HT1080 (cell line): ENCODE measurements around the gene GPR158. TPM values are rescaled to one million over a fixed set of nuclear protein-coding genes. Genes with fewer than 3 reads are reported as not detected.
"Not testable (repeated sequence)": the region's sequence is repeated elsewhere in the genome, so short reads cannot be mapped to it uniquely, and the experiment has no call there.

Experiments
- DNase-seq: peaks from one replicate; pipeline ENCODE4 v3.0.0-alpha.2; 2015; ENCODE audit warnings: low read depth
- polyA plus RNA-seq, 2 experiments: library from polyadenylated mRNA; depleted of rRNA; stranded (reverse); fragments of >200 nt; gene quantifications; 2 replicates each; pipeline ENCODE4 v1.2.3, GENCODE V29; 2015
- total RNA-seq: library from RNA; depleted of rRNA; stranded (reverse); fragments of >200 nt; shearing (Covaris generic); gene quantifications from 2 replicates; pipeline ENCODE4 v1.2.3, GENCODE V29; 2014; rRNA removed

Gene GPR158, protein sequence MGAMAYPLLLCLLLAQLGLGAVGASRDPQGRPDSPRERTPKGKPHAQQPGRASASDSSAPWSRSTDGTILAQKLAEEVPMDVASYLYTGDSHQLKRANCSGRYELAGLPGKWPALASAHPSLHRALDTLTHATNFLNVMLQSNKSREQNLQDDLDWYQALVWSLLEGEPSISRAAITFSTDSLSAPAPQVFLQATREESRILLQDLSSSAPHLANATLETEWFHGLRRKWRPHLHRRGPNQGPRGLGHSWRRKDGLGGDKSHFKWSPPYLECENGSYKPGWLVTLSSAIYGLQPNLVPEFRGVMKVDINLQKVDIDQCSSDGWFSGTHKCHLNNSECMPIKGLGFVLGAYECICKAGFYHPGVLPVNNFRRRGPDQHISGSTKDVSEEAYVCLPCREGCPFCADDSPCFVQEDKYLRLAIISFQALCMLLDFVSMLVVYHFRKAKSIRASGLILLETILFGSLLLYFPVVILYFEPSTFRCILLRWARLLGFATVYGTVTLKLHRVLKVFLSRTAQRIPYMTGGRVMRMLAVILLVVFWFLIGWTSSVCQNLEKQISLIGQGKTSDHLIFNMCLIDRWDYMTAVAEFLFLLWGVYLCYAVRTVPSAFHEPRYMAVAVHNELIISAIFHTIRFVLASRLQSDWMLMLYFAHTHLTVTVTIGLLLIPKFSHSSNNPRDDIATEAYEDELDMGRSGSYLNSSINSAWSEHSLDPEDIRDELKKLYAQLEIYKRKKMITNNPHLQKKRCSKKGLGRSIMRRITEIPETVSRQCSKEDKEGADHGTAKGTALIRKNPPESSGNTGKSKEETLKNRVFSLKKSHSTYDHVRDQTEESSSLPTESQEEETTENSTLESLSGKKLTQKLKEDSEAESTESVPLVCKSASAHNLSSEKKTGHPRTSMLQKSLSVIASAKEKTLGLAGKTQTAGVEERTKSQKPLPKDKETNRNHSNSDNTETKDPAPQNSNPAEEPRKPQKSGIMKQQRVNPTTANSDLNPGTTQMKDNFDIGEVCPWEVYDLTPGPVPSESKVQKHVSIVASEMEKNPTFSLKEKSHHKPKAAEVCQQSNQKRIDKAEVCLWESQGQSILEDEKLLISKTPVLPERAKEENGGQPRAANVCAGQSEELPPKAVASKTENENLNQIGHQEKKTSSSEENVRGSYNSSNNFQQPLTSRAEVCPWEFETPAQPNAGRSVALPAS (N-terminal part only)
- total RNA-seq: 9.4 and 10.9 TPM in 2 replicates
- polyA plus RNA-seq (2015; cell fraction: cytosol; rRNA removed): 5.4 and 5.8 TPM in 2 replicates
- 8.9 and 10.8 TPM in 2 replicates for polyA plus RNA-seq (2015; cell fraction: nucleus; rRNA removed)

DNA sequence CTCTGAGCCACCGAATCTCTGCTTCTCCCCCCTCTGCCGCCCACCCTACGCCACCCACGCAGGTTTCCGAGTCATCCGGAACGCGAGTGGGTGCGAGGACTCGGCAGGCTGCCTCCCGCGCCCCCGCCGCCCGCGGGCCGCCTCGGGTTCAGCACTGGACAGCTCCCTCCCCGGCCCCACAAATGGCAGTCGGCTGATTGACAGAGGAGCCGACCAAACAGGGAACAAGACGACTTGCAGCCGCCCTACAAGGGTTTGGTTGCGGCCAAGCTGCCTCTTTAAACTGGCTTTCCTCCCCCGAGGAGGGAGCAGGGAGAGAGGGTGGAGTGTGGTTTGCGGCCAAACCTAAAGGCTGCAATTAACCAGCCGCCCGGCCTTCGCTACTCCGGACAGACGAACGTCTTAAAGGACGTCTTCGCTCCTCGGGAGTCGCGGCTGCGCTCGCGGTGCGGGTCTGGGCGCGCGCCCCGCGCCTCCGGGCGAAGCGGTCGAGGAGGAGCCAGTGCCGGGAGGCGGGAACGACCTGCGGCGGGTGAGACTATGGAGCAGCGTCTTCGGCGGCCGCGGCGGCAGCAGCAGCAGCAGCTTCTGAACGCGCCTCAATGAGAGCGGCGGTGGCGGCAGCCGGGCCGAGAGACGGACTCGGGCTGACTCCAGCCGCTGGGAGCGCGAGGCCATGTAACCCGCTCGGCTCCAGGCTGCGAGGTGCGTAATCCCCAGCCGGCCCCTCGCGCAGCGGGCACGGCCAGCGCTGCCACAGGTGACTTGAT is at the start of gene GPR158:
Gene GPR158, plus strand, starts transcription at position 541 of the 770 bp plus-strand sequence. CDS start 420 bp downstream, outside the sequence.
- DNase-seq: peak; percentile 73

DNA sequence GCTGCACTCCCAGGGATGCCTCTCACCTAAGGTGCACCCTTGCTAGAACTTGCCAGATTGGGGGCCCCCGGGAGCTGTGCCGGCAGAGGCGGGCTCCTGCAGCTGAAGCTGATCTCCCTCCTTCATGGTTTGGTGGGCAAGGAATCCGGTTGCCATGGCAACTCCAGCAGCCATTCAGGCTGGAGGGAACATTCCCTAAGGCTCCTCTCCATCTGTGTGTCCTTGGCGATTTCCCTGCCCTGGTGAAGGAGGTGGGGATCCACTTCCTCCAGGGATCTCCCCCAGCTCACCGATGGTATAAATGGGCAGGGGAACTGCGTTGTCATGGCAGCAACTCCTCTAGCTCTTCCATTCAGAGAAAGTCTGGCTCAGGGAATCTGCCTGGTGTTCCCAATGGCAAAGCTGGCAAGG is 49.6 kb upstream of the GPR158 start:
- no peak for DNase-seq

DNA sequence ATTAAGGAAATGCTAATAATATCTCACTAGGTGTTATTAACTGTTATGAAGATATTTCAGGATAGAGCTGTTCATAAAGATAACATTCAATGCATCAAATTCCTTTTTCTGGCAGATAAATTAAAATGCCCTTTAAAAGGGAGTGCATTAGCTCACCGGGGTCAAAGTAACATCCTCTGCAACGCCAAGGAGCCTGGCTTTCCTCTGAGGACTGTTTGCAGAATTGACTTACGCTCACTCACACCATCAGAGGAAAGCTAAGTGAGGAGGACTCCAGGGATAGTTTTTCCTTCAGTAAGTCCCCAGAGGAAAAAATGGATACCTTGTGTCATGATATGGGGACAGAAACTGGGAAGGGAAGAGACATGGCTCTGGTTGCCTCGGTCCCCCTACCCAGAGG is 45.2 kb upstream of the GPR158 start:
- no peak for DNase-seq

DNA sequence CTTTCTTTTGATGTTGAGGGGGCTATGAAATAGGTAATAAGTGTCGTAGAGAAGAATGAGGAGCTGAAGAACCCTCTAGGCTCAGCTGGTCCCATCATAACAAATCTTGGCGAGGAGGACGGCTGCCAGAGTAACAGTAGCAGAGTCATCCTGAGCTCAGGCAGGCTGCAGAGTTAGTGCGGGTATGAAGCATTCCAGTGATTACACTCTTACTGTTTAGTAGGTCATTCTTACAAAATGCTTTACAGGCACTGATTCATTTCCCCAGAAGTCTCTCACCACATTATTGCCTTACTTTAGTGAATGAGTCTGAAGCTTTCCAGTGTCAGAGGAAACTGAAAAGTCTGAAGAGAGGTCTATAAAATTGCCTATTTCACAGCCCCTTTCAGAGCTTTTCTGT is 43.9 kb upstream of the GPR158 start:
- DNase-seq: peak; percentile 72

DNA sequence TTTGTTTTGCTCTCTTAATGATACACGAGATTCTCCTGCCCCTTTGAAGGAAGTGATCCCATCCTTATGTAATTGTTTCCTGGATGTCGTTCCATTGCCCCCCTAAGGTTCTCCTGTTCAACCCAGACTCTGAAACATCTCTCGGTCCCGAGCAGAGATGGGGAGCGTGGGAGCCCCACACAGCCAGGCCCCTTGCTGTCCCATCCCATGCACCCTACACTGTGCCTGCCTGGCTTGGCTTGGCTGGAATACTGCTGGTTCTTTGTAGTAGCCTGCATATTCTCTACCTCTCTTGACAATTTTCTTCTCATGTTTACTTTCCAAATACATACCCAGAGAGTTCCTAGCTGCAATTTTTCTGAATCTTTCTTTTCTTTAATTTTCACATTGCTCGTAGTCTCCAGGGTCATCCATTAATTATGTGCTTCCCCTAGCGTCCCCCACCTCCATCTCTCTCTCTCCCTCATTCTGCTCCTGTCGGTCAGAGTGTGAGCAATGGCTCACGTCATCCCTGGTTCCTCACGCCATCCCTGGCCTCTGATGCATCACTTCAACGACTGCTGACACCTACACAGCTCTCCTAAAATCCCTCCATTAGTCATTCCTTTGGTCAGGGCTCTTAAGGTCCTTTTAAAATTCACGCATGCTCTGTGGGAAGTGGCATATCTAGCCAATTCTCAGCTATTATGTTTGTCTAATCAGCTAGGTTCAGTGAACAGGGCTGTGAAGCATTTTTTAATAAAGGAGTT is 32.5 kb upstream of the GPR158 start:
- DNase-seq: peak; percentile 61

DNA sequence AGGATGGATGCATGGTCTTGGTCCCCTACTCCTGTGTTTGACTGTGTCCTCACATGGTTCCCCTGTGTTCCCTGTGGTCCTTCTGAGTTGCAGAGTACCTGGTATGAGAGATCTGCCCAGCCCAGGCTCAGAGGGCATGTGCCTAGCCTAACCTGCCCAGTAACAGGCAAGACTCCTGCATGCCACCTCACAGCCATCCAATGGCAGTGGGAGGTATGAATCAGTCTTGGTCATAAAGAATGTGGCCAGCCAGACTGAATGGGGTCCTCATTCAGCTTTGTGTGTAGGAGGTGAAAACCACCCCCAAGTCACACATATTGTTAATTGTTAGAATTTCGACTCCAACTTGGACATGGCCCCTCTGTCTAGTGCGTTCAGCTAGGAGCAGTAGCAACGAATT is 17.2 kb upstream of the GPR158 start:
- no peak for DNase-seq

DNA sequence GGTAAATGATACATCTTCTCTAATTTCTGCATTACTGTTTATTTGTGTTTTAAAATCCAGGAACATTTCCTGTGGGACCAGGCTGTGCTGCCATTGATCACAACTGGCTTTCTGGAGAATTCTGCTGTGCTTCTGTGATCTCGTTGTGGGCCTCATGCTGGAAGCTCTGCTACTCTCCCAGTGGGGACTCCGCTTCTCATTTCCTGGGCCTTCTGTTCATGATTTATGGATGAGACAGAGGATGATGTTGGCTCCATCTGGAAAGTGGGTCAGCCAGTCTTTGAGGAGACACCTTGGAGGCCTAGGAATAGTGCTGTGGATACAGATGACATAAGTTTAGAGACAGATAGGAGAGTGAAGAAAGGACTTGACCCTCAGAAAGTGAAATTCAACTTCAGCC is 15.2 kb upstream of the GPR158 start:
- no peak for DNase-seq

DNA sequence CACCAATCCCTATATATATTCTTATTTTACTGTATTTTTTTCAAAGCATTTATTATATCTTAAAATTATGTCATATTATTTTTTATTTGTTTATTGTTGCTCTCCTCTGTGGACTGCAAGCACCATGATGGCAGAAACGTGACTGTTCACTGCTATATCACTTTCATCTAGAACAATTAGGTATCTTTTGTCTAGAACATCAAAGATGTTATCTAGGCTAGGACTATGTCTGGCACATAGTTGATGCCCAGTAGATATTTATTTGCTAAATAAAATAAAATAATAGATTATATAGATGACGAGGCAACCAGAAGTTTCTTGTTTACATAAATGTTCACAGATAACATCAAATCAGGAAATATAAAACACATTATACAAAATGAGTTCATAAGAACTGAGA is 12.4 kb upstream of the GPR158 start:
- DNase-seq: no peak

DNA sequence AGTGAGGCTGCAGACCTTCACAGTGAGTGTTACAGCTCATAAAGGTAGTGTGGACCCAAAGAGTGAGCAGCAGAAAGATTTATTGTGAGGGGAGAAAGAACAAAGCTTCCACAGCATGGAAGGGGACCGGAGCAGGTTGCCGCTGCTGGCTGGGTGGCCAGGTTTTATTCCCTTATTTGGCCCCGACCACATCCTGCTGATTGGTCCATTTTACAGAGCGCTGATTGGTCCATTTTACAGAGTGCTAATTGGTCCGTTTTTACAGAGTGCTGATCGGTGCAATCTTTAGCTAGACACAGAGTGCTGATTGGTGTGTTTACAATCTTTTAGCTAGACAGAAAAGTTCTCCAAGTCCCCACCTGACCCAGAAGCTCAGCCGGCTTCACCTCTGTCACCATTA is 11.3 kb upstream of the GPR158 start:
- DNase-seq: not testable (repeated sequence)

DNA sequence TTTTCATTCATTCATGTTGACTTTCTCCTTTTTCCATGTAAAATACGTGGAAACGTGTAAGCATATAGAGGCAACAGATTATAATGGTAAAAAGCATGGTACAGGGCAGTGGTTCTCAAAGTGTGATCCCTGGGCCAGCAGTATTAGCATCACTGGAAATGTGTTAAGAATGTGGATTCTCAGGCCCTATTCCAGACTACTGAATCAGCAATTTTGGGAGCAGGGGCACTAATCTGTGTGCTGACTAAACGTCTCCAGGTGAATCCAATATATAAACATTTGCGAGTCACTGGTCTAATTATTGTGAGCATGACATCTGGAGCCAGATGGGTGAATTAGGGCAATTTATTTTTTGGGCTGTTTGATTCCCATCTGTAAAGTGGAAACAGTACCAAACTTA is 5.1 kb upstream of the GPR158 start:
- DNase-seq: no peak

DNA sequence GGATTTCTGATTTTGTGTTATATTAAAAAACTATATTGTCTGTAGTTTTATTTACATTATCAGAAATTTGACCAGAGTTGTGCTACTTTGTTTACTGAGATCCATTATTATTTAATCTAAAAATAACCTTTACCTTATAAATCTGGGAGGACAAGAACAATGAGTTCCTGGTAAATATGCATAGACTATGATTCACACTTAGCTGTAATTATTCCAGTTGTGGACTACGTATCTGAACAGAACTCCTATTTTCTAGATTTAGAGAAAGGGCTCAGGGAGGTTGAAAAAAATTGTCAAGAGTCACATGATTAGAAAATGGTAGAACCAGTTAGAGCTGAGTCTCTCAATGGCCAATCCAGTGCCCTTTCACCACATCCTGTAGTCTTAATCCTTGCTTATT is 4.2 kb upstream of the GPR158 start:
- DNase-seq: no peak

DNA sequence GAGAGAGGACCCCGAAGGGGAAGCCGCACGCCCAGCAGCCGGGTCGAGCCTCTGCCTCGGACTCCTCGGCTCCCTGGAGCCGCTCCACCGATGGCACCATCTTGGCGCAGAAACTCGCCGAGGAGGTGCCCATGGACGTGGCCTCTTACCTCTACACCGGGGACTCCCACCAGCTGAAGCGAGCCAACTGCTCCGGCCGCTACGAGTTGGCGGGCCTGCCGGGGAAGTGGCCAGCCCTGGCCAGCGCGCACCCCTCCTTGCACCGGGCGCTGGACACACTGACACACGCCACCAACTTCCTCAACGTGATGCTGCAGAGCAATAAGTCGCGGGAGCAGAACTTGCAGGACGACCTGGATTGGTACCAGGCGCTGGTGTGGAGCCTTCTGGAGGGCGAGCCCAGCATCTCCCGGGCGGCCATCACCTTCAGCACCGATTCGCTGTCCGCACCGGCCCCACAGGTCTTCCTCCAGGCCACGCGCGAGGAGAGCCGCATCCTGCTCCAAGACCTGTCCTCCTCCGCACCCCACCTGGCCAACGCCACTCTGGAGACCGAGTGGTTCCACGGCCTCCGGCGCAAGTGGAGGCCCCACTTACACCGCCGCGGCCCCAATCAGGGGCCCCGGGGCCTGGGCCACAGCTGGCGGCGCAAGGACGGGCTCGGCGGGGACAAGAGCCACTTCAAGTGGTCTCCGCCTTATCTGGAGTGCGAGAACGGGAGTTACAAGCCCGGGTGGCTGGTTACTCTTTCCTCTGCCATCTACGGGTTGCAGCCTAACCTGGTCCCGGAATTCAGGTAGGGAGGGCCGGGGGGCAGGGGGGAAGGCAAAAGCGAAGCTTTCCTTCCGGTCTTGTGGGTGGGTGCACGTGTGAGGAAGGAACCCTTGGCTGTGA is 973 bp downstream of the GPR158 start:
- no peak for DNase-seq

DNA sequence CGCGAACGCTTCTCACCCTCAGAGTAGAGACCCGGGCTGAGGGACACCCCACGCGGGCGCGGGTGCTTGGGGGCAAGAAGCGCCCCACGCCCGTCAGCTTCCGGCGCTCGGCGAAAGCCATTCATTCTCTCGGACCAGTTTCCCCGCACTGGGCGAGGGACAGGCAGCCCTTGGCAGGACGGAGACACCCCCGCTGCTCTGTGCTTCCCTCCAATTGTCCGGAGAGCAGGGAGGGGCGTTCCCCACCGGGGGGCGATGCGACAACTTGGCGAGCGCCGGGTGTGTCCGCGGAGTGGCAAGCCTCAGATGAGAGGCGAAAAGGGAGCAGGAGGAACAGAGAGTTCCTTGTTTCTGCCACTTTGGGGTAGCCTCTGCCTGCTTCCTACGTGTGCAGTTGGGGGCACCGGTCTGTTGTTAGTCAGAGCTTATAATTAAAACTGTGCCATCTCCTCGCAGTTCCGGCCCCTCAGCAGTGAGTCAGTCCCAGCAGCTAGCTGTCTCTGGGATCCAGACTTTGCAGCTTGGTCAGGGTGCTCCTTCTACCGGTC is 1.7 kb downstream of the GPR158 start:
- peak; percentile 16 for DNase-seq

DNA sequence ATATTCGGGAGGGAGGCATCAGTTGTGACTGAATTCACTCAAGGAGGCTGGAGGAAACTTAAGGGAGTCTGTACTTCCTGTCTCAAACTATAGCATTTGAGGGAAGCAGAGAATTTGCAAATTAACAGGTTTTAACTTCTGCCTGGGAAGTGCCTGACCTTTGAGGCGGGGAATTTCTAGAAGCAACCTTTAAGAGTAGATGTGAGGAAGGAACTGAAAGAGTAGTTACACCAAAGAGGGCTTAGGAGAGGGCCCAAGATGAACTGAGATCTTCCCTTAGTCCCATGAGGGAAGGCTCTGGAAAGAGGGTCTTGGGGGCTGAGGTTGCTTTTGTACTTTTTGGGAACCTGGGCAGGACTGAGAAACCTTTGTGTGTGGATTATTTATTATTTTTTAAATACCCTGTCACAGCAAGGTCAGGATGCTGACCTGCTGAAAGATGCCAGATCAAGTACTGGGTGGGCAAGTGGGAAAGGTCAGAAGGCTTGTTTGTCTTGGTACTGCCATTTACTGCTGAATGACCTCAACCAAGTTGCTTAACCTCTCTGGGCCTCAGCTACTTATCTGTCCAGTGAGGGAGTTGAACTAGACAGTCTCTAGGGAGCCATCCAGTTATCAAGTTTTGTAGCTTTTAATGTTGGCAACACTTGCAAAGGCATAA is 2.4 kb downstream of the GPR158 start:
- DNase-seq: no peak

DNA sequence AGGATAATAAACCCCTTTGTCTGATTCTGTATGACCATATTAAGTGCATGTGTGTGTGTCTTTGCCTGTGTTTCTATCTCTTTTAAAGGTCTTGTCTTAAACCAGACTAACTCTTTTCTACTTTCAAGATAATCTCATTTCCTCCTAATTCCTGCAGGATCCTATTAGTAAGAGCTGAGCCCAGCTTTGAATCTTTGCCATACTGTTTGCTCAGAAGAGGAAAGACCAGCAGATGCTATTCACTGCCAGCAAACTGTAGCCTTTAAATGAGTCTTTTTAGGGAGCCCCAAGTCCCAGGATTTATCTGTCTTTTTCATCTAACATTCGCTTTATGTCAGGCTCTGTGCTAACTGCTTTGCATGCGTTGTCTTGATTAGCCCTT is 2.9 kb downstream of the GPR158 start:
- no peak for DNase-seq

DNA sequence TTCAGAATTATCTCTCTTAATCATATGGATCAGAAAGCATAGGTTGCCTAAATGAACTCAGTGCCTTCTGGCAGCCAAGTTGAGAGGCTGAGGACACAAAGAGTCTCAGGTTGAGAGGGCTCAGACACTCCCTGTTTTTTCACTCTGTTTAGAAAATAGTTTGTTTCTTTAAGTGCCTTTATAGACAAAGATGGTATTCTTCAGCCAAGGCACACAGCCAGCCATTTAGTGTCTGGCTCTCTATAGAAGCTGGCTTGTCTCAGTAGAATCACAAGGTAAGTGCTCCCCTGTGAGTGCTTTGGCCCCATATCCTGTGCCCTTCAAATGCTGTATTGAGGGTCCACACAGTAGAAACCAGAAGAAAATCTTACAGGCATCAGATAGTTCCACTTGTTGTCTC is 3.6 kb downstream of the GPR158 start:
- DNase-seq: no peak

DNA sequence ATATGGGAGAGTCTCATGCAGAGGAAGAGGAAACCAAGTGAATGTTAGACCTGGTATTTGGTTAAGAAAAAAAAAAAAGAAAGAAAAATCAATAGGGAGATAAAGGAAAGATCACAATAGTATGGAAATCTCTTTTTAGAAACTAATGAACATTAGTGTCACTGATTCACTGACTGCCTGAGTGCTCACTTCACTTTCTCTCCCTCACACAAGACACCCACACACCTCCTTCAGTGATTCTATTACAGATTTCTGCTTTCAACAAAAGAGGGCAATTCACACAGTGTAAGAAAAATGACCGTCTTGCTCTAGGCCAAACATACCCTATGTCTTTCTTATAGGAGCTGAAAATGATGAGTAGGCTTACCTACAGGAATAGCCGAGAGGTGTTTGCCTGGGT is 6.0 kb downstream of the GPR158 start:
- no peak for DNase-seq

DNA sequence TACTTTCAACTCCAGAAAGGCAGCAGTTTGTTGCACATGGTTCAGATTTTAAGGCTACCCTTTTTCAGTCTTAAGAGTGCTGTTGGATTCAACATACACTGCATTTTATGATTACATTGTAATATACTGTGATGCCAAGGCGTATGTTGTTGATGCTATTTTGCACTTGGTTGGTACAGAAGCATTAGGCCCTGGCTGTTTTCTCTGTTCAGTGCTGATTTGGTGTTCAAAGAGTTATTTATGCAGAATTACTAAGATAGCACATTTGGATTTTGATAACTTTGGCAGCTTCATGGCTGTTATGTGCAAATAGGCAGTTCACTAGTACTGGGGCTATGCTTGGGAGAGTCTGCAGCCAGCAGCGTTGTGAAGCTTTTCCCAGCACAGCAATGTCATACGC is 7.8 kb downstream of the GPR158 start:
- no peak for DNase-seq
